ENCODE data around the gene DCAF12L1. TPM values are rescaled to one million over a fixed set of nuclear protein-coding genes. Genes with fewer than 3 reads are reported as not detected.

DCAF12L1 gene
- total RNA-seq (1 to 10 TPM in 1 of 2 donors, under 1 TPM in 1; 0.08 to 2.7 TPM), polyA plus RNA-seq (under 1 TPM in 1 of 2 donors, not detected in 1; 0.02 TPM)

- Histone ChIP-seq H3K27ac (ENCODE audit: low read depth in 1 of 2, low read length in 2 of 2) (no peak within 1 kb of the TSS), H3K9ac (ENCODE audit: low read depth in 1 of 2, low read length in 2 of 2) (no peak within 1 kb of the TSS), H3K4me3 (ENCODE audit: low read depth in 1 of 3, low read length in 3 of 3) (no peak within 1 kb of the TSS), H3K4me1 (ENCODE audit: control insufficient read depth in 4 of 4, insufficient read depth in 4 of 4, low read length in 3 of 4) (no peaks in the 10 kb centered on the region), H3K36me3 (ENCODE audit: control insufficient read depth in 4 of 4, insufficient read depth in 3 of 4, low read depth in 1 of 4, low read length in 3 of 4) (no peaks in the 10 kb centered on the region), H3K9me3 (ENCODE audit: control insufficient read depth in 4 of 4, low read length in 3 of 4) (no peaks in the 10 kb centered on the region), H3K27me3 (ENCODE audit: control insufficient read depth in 4 of 4, insufficient read depth in 4 of 4, low read length in 3 of 4) (no peaks in the 10 kb centered on the region)
- TF ChIP-seq EGR1 (IDR thresholded peaks at IDR 0.05; ENCODE audit: low read depth in 2 of 2), result no peak
- no peak for TF ChIP-seq NR2F2 (IDR thresholded peaks at IDR 0.05)
- no peak for TF ChIP-seq ATF3 (IDR thresholded peaks at IDR 0.05)
- TF ChIP-seq TAF1 (conservative IDR thresholded peaks at IDR 0.05), result no peak
- no peak for TF ChIP-seq JUND (IDR thresholded peaks at IDR 0.05)
- no peak for TF ChIP-seq FOXA1 (IDR thresholded peaks at IDR 0.05)
- no peak for TF ChIP-seq YY1 (IDR thresholded peaks at IDR 0.05)
- DNase-seq (ENCODE audit: low spot score), result peak; percentile 52
- WGBS, result 12% methylated on average over 83 of the region's 83 CpGs
Observed at GRCh38 chrX:126552313-126553022, at the start of gene DCAF12L1. Gene DCAF12L1, minus strand, starts transcription at chrX:126552814. Its CDS starts 206 bp downstream, at chrX:126552608.

GRCh38 chrX:126580877-126581276 lies 28.3 kb upstream of the DCAF12L1 start:
- no peak for DNase-seq (ENCODE audit: low spot score)

GRCh38 chrX:126575911-126576310 lies 23.3 kb upstream of the DCAF12L1 start:
- DNase-seq (ENCODE audit: low spot score), result no peak
- Histone ChIP-seq H3K9ac (ENCODE audit: low read depth in 1 of 2, low read length in 2 of 2) (no peak overlapping the region), H3K27me3 (ENCODE audit: control insufficient read depth in 4 of 4, insufficient read depth in 4 of 4, low read length in 3 of 4) (no peaks in the 10 kb centered on the region), H3K36me3 (ENCODE audit: control insufficient read depth in 4 of 4, insufficient read depth in 3 of 4, low read depth in 1 of 4, low read length in 3 of 4) (no peaks in the 10 kb centered on the region), H3K4me3 (ENCODE audit: low read depth in 1 of 3, low read length in 3 of 3) (no peak overlapping the region), H3K27ac (ENCODE audit: low read depth in 1 of 2, low read length in 2 of 2) (no peak overlapping the region), H3K4me1 (ENCODE audit: control insufficient read depth in 4 of 4, insufficient read depth in 4 of 4, low read length in 3 of 4) (no peaks in the 10 kb centered on the region), H3K9me3 (ENCODE audit: control insufficient read depth in 4 of 4, low read length in 3 of 4) (no peaks in the 10 kb centered on the region)
- no peak for TF ChIP-seq REST (IDR thresholded peaks at IDR 0.05)
- no peak for TF ChIP-seq MAX (IDR thresholded peaks at IDR 0.05)
- no peak for TF ChIP-seq TAF1 (conservative IDR thresholded peaks at IDR 0.05)
- no peak for TF ChIP-seq SP1 (IDR thresholded peaks at IDR 0.05)
- TF ChIP-seq RAD21 (IDR thresholded peaks at IDR 0.05), result no peak
- TF ChIP-seq JUND (IDR thresholded peaks at IDR 0.05), result no peak
- no peak for TF ChIP-seq HNF4G (IDR thresholded peaks at IDR 0.05)
- no peak for TF ChIP-seq NR2F2 (IDR thresholded peaks at IDR 0.05)
- TF ChIP-seq YY1 (IDR thresholded peaks at IDR 0.05), result no peak
- TF ChIP-seq ZBTB33 (IDR thresholded peaks at IDR 0.05), result no peak
- no peak for TF ChIP-seq FOXA2 (IDR thresholded peaks at IDR 0.05)
- 55% methylated on average over 1 of the region's 1 CpG for WGBS

More at GRCh38 chrX:126580877-126581276, 28.3 kb upstream of the DCAF12L1 start:
- Histone ChIP-seq H3K4me3 (ENCODE audit: low read depth in 1 of 3, low read length in 3 of 3) (no peak overlapping the region), H3K36me3 (ENCODE audit: control insufficient read depth in 4 of 4, insufficient read depth in 3 of 4, low read depth in 1 of 4, low read length in 3 of 4) (no peaks in the 10 kb centered on the region), H3K27me3 (ENCODE audit: control insufficient read depth in 4 of 4, insufficient read depth in 4 of 4, low read length in 3 of 4) (no peaks in the 10 kb centered on the region), H3K27ac (ENCODE audit: low read depth in 1 of 2, low read length in 2 of 2) (no peak overlapping the region), H3K4me1 (ENCODE audit: control insufficient read depth in 4 of 4, insufficient read depth in 4 of 4, low read length in 3 of 4) (no peaks in the 10 kb centered on the region), H3K9me3 (ENCODE audit: control insufficient read depth in 4 of 4, low read length in 3 of 4) (no peaks in the 10 kb centered on the region), H3K9ac (ENCODE audit: low read depth in 1 of 2, low read length in 2 of 2) (no peak overlapping the region)
- 31% methylated on average over 39 of the region's 39 CpGs for WGBS
- TF ChIP-seq FOXA1 (IDR thresholded peaks at IDR 0.05), result no peak
- TF ChIP-seq RXRA (IDR thresholded peaks at IDR 0.05), result no peak
- no peak for TF ChIP-seq YY1 (IDR thresholded peaks at IDR 0.05)
- no peak for TF ChIP-seq FOXA2 (IDR thresholded peaks at IDR 0.05)
- TF ChIP-seq TAF1 (conservative IDR thresholded peaks at IDR 0.05), result no peak

Measured in liver (tissue), 9 donors.